Stimulated activated CD8-positive, alpha-beta memory T cell treated with anti-CD3 and anti-CD28 coated beads, Interleukin-15, amount 100 ng/mL, for 1 hour (primary cell): Measurements from ENCODE around the gene CYP2U1.
"Not testable (repeated sequence)": the region's sequence is repeated elsewhere in the genome, so short reads cannot be mapped to it uniquely, and the experiment has no call there.

Source experiments
- DNase-seq: peaks from one replicate; pipeline ENCODE4 v3.0.0-alpha.2; 2020; ENCODE audit warnings: low read depth

Gene CYP2U1

DNA sequence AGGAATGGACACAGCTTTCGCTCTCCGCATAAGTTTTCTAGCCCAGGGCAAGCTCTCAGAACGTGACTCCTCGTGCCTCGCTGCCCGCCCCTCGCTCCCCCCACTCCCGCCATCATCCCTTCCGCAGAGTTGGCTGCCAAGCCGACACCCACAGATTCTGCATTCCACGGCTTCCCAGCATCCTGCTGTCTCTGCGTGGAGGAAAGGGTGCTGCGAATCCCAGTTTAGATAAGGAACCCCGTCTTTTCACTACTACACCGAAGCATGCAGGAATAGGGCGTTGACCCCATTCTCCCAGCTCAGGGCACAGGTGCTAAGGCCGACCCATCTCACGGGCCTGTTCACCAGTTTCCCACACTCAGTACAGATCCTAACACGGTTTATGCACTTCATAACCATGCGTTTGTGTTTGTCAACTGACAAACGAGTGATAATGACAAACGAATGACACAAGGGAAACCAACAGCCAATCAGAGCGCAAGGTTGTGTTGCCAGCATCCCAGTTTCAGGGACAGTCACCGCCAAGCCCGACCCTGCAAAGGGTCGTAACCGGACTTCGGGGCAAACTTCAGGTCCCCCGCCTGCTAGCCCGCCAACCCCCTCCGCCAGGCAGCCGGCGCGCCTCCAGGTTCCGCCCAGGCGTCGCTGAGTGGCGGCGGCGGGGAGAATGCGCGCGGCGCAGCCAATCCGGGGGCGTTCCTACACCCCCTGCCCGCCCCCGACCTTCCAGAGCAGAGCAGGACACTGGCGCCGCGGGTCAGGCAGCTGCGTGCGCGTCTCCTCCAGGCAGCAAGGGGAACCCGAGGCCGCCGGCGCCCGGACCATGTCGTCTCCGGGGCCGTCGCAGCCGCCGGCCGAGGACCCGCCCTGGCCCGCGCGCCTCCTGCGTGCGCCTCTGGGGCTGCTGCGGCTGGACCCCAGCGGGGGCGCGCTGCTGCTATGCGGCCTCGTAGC is at the start of gene CYP2U1:
CYP2U1 (plus strand) TSS at position 729 of the 954 bp plus-strand sequence; CDS start at position 824, 95 bp downstream.
- DNase-seq, result peak; percentile 58

DNA sequence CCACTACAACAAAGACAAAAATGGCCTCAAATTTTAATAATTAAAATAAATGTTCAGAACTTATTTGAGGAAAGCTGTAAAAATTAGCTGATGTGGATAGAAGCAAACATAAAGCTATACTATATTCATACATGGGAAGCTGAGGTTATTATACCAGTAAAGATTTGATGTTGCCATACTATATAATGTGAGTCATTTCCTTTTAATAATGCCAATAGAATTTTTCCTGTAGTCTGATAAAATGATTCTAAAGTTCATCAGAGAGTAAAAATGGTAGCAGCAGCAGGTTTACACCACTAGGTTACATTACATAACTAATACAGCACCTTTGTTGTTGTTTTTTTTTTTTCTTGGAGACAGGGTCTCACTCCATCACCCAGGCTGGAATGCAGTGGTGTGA is 45.5 kb upstream of the CYP2U1 start:
- DNase-seq, result no peak

DNA sequence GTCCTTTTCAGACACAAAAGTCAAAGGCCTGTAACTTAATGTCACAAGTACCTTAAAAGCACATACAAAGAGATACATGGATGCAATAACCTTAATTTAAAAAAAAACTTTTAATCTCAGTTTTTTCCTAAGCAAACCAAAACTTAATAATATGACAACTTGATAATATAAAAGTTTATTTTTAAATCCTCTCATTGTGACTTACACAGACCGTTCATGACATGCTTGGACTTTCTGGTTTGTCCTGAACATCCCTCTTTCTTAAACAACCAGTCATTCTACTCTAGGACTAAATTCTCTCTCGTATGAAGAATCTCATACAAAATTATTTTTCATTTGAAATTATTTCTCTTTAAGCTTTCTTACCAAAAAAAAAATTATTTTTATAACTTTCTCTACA is 43.1 kb upstream of the CYP2U1 start:
- DNase-seq, result no peak

DNA sequence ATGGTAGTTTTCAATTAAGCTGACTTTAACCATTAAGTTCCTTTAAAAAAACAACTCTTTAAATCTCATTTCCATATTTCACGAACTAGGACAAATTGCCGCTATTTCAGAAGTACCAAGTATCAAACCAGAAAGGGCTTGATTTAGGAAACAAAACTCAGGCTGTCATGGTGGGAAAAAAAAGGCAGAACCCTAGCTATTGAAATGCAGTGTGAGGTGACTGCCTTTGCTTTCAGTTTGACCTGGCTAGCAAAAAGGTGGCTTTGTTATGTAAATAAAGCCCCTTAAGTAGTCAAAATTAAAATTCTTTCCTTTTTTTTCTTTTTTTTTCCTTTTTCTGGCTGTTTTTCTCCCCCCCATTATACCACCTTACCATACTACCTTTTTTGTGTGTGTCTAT is 40.6 kb upstream of the CYP2U1 start:
- DNase-seq, result no peak

GRCh38 chr4:107891299-107891698 is 40.0 kb upstream of the CYP2U1 start:
- no peak for DNase-seq

DNA sequence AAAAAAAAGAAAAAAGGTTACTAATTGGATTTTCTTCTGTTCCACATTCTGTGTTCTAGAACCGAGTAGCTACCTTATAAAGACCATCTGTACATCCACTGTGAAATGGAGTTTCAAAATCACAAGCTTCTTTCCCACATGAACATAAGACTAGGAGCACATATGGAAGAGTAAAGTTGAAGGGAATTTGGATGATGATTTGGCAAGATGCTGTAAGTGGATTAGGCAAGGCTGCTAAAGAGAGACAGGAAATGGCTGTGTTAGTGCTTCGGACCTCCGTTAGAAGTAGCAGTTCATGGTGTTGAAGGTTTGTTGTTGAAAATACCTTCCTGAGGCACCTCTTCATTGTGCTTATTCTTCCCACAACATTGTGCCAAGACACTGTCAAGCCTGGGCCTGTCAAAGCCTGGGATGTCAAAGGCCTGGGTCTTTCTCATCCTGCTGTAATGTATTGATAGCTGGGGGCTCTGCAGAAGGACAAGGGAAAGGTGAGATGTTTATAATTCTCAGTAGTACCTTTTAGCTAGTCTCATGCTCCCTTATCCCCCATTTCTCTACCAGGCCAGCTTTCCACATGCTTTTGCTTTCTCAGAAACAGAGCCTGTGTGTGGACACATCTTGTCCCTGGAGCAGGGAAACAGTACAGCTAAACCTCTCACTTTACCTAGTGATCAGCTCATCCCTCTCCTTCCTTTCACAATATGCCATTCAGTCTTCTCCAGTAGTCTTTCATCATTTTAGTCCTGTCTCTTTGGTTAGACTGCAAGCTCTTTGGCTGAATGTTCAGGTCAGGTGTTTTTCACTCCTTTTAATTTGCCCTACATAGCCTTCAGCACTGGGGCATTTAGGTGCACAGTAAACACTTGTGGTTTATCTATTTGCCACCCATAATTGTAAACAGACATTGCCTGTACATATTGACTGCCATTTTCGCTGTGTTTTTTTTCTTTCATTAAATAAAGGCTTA is 37.9 kb upstream of the CYP2U1 start:
- DNase-seq, result no peak

- no peak for DNase-seq
Observed at GRCh38 chr4:107894138-107894603, 37.2 kb upstream of the CYP2U1 start.

DNA sequence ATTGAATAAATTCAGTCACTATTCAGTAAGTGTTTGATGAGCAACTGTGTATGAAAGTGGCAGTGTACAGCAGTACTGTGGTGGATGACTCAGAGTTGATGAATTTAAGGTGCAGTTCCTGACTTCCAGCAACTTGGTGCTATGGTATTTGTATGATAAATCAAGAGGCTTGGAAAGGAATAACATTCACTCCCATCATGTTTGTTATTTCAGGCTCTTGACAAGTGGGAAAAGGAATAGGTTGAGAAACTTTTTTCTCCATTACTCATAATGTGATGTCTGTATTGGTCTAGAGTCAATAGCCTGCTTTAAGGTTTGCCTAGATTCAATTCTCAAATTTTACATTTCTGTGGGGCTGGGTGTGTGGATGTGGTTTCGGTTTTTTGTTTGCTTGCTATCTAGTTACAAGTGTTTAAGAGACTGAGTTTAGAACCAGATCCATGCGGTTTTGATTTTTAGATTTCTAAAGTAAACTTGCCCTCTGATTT is 35.1 kb upstream of the CYP2U1 start:
- DNase-seq, result no peak

DNA sequence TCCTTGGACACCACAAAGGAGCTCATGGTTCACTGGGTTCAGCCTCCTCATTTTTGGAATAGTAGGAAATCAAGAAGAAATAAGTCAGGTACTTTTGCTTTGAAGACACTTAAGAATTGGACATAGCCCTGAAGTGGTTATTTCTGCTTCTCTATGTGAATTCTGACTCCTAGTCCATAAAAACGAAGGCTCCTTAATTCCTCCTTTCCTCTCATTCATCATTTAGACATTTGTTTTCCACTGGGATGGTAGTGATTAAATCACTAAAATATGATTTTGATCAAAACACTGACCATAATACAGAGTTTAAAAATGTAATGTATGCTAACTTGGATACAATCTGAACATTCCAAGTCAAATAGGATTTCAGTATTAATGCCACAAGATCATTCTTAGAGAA is 34.7 kb upstream of the CYP2U1 start:
- no peak for DNase-seq

DNA sequence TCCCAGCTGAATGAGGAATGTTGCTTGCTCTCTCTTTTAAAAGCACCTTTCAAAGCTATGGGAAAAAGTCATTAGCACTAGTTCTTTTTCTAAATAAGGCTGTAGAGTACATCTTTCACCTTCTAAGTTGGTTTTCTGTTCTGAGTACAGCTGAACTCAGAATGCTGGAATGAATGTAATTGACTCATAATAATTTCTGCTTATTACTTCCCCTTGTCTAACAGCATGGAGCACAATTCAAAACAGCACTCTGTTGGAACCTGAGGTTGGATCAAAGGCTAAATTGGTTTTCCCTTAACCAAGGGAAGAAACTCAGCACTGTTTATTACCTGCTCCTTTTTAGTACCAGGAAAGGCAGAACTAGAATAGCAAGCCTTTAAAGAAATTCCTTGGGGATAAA is 33.5 kb upstream of the CYP2U1 start:
- no peak for DNase-seq

DNA sequence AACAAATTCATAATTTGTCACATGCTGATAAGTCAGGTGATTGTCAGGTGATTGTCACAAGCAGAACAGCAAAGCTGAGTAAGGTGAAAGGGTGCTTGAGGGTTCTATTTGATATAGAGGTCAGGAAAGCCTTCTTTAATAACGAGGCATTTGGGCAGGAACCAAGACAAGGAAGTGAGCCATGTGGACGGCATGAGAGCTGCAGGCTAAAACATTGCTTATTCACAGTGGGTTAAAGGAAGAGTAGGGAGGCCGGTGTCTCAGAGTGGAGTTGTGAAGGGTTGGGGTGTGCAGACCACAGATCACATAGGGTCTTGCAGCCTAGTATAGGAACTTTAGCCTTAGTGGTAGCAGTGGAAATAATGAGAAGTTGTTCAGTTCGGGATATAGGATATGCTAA is 31.3 kb upstream of the CYP2U1 start:
- DNase-seq, result no peak

- DNase-seq, result no peak
Observed at GRCh38 chr4:107900508-107900907, 30.8 kb upstream of the CYP2U1 start.

- DNase-seq, result no peak
Observed at GRCh38 chr4:107901213-107901934, 30.0 kb upstream of the CYP2U1 start.

- DNase-seq, result no peak
Observed at GRCh38 chr4:107902715-107903114, 28.6 kb upstream of the CYP2U1 start.

DNA sequence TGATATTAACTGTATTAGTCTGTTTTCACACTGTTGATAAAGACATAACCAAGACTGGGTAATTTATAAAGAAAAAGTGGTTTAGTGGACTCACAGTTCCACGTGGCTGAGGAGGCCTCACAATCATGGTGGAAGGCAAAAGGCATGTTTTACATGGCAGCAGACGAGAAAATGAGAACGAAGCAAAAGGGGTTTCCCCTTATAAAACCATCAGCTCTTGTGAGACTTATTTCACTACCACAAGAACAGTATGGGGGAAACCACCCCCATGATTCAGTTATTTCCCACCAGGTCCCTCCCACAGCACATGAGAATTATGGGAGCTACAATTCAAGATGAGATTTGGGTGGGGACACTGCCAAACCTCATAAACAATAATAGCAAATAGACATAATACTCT is 26.3 kb upstream of the CYP2U1 start:
- DNase-seq, result not testable (repeated sequence)

DNA sequence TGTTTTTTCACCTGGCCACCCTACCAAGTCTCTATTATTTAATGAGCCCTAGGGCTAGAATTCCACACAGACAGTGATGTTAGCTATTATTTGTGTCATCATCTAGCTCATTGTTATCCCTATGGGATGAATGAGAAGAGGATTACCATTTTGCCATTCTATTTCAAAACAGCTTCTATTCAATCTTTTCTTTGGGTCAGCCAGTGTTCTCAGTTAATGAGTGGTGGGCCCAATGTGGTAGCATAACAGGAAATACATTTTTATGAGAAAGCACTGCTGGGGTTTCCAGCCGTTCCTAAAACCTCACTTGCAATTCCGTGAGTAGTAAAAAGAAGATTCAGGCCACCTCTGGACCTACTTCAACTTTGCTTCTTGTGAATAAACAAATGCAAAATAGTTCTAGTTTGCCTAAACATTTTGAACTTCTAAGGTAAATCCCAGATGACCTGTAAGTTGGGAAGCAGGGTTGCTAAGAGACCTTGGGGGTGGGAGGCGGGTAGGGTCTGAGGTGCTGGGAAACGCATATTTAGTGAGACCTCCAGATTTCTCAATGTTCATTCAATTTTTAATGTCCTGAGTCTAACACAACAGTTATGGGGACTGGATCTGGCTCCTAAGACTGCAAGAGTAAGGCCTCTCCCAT is 24.8 kb upstream of the CYP2U1 start:
- no peak for DNase-seq

GRCh38 chr4:107908377-107908776 is 23.0 kb upstream of the CYP2U1 start:
- DNase-seq, result no peak

DNA sequence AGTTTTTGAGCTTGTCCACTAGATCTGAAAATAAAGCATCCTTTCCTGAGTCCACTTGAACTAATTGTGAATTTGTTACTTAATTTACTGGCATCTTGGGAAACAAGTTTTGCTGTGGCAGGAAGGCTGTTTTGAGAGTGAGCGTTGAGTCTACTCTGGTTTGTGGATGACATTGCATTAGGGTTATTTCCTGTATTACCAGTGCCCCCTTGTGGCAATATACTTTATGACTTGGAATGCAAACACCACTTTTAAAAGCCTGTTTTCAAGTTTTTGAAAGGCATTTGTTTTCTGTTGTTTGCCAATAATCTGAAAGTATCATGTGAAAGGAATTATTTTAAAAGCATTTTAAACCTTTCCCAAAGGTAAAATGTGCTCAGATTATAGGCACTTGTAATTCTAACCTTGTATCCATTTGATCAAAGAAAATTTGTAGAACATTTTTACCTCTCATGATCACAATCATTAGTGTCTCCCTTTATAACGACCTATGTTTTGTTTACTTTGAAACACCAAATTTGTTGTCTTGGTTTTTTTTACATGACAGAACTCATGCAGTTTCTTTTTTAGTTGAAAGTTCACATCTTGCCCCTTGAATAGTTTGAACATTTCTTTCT is 18.0 kb upstream of the CYP2U1 start:
- DNase-seq, result no peak

DNA sequence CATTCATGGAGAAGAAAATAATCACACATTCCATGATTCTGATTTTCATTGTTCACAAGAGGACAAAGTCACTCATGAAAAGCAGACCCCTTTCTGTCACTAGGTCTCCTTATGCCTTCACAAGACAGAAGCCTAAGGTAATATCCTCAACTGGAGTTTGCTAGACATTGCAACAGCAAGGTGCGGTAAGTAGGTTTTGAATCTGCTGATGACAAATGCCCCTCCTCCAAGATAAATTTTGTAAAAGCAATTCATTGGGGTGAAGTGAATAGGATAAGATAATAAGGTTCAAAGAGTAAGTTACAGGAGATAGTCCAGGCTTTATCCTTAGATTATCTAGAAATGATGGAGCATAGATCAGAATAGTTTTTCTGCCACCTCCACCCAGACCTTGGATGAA is 16.1 kb upstream of the CYP2U1 start:
- no peak for DNase-seq

GRCh38 chr4:107916623-107917022 is 14.7 kb upstream of the CYP2U1 start:
- no peak for DNase-seq

- DNase-seq, result no peak
Observed at GRCh38 chr4:107917500-107917899, 13.8 kb upstream of the CYP2U1 start.
